HepG2 (cell line): ENCODE measurements around the gene SEPTIN3. TPM values are rescaled to one million over a fixed set of nuclear protein-coding genes. Genes with fewer than 3 reads are reported as not detected.

Source experiments
- ATAC-seq: fragments of 200-7000 bp; cut with Tn5 transposase; 3 replicates; pipeline ENCODE4 v1.9.1; 2020; ENCODE audit warnings: mild to moderate bottlenecking, moderate library complexity
- BruUV-seq: library from RNA; stranded (reverse); fragments of 400-500 nt; replicated peaks from 2 replicates; lab custom pipeline; 2021; lab: Mats Ljungman, UMichigan
- CTCF ChIA-PET: fragments of 300-600 bp; formaldehyde crosslinking; extraction: SDS; loops from one replicate; lab custom pipeline; 2021; ENCODE audit warnings: low total read pairs, inconsistent platforms, low intra/inter-chr PET ratio; lab: Yijun Ruan, JAX
- POLR2A ChIA-PET: fragments of 350-600 bp; sonication (Branson Sonifier 250); formaldehyde crosslinking; loops from one replicate; lab custom pipeline; 2020; ENCODE audit warnings: antibody characterized with exemption, inconsistent platforms; lab: Yijun Ruan, JAX
- DNase-seq: peaks from one replicate; pipeline ENCODE4 v3.0.0-alpha.2; 2015; ENCODE audit warnings: low spot score
- FAIRE-seq: peaks from 3 replicates; lab custom pipeline; 2011; peaks lifted over from hg19 to GRCh38; lab: Jason Lieb, UNC
- H2AFZ ChIP-seq: one replicate; pipeline ENCODE4 v1.6.1; 2011; ENCODE audit warnings: low read length, inconsistent platforms
- H3K27ac ChIP-seq: fragments of 300-600 bp; 3 replicates; pipeline ENCODE4 v1.8.0; 2011; ENCODE audit warnings: mixed run types, mild to moderate bottlenecking, mixed read lengths, low read length, inconsistent platforms; ENCODE audit not compliant: insufficient read depth; ENCODE audit errors: extremely low read length
- H3K27me3 ChIP-seq, 2 experiments: fragments of 200-600 bp in 1 of 2; 2 replicates in 1 of 2; 3 replicates in 1 of 2; pipeline versions ENCODE4 v1.6.0 to v1.8.0; 2011; ENCODE audit warnings: low read length in 2 of 2, mild to moderate bottlenecking in 2 of 2, moderate library complexity in 2 of 2, inconsistent platforms in 1 of 2; ENCODE audit not compliant: insufficient read depth in 2 of 2, control insufficient read depth in 1 of 2
- H3K36me3 ChIP-seq, 2 experiments: fragments of 200-600 bp in 1 of 2; replicated peaks in 1 of 2; 2 replicates in 1 of 2; 3 replicates in 1 of 2; pipeline versions ENCODE4 v1.5.1 to v1.8.0; 2011; ENCODE audit warnings: low read length in 2 of 2, inconsistent platforms in 1 of 2; ENCODE audit not compliant: insufficient read depth in 2 of 2, control insufficient read depth in 1 of 2
- H3K4me1 ChIP-seq: 2 replicates; pipeline ENCODE4 v1.5.1; 2012; ENCODE audit warnings: low read length, inconsistent platforms; ENCODE audit not compliant: insufficient read depth
- H3K4me2 ChIP-seq: 2 replicates; pipeline ENCODE4 v1.6.0; 2011; ENCODE audit warnings: low read depth, low read length, inconsistent platforms
- H3K4me3 ChIP-seq, 3 experiments: fragments of 200-600 bp in 1 of 3; sonication (generic), shearing (Covaris generic) in 1 of 3; replicated peaks in 1 of 3; 2 replicates each; pipeline ENCODE4 v1.5.1; 2011 to 2016; ENCODE audit warnings: low read length in 3 of 3, inconsistent platforms in 2 of 3, low read depth in 2 of 3, mild to moderate bottlenecking in 2 of 3, control low read depth in 1 of 3, mixed read lengths in 1 of 3; ENCODE audit not compliant: insufficient read depth in 1 of 3
- H3K79me2 ChIP-seq: one replicate; pipeline ENCODE4 v1.6.1; 2011; ENCODE audit warnings: low read length, inconsistent platforms; ENCODE audit not compliant: insufficient read depth
- H3K9ac ChIP-seq: 2 replicates; pipeline ENCODE4 v1.6.0; 2011; ENCODE audit warnings: mild to moderate bottlenecking, low read depth, low read length, inconsistent platforms; ENCODE audit not compliant: insufficient read depth
- H3K9me3 ChIP-seq: 2 replicates; pipeline ENCODE4 v1.5.1; 2012; ENCODE audit warnings: mild to moderate bottlenecking, low read length
- H4K20me1 ChIP-seq: 2 replicates; pipeline ENCODE4 v1.6.0; 2011; ENCODE audit warnings: inconsistent platforms, mild to moderate bottlenecking, low read length, moderate library complexity; ENCODE audit not compliant: insufficient read depth
- GPN1 ChIP-seq: sonication (generic); formaldehyde crosslinking; IDR thresholded peaks from 2 replicates; pipeline ENCODE4 v1.5.1; 2020; ENCODE audit warnings: missing genetic modification reagents, borderline replicate concordance
- NFE2L2 ChIP-seq: fragments of 150-350 bp; IDR thresholded peaks from 2 replicates; pipeline ENCODE4 v1.6.1; 2014; ENCODE audit warnings: low read length
- PTBP1 ChIP-seq: fragments of 200-400 bp; formaldehyde crosslinking; IDR thresholded peaks from 2 replicates; pipeline ENCODE4 v1.6.1; 2018; ENCODE audit warnings: low read length, low read depth; ENCODE audit not compliant: poor library complexity, severe bottlenecking
- RXRB ChIP-seq: IDR thresholded peaks from 2 replicates; pipeline ENCODE4 v1.6.1; 2016; ENCODE audit warnings: borderline replicate concordance, missing genetic modification reagents, missing compliant biosample characterization
- ZBTB33 ChIP-seq: sonication (generic); formaldehyde crosslinking; IDR thresholded peaks from 2 replicates; pipeline ENCODE4 v1.4.0; 2020; ENCODE audit warnings: missing genetic modification reagents
- ZFAT ChIP-seq: sonication (generic); formaldehyde crosslinking; conservative IDR thresholded peaks from 2 replicates; pipeline ENCODE4 v1.8.1; 2023; ENCODE audit warnings: missing genetic modification reagents, inconsistent platforms
- ZNF253 ChIP-seq: sonication (generic); formaldehyde crosslinking; IDR thresholded peaks from 2 replicates; pipeline ENCODE4 v1.8.0; 2022; ENCODE audit warnings: mild to moderate bottlenecking, missing genetic modification reagents, borderline replicate concordance
- ZNF282 ChIP-seq: fragments of 450-650 bp; IDR thresholded peaks from 2 replicates; pipeline ENCODE4 v1.6.1; 2018; ENCODE audit not compliant: partially characterized antibody
- ZSCAN29 ChIP-seq: sonication (generic); formaldehyde crosslinking; conservative IDR thresholded peaks from 2 replicates; pipeline ENCODE4 v1.4.0; 2020; ENCODE audit warnings: mild to moderate bottlenecking, missing genetic modification reagents
- WGBS: methylation state at CpG from one replicate; pipeline ENCODE4 v1.1.6; 2017; ENCODE audit warnings: low lambda C conversion rate; 5-methylcytosine and 5-hydroxymethylcytosine counted together
- in situ Hi-C: cut with HindIII; loops from 2 replicates; pipeline ENCODE4 v1.10.0; 2017; ENCODE audit warnings: low pct_unique_long_range_greater_than_20kb; ENCODE audit not compliant: extremely low pct_ligation_motif_present
- intact Hi-C: fragments of 100-400 bp; cut with micrococcal nuclease; formaldehyde crosslinking; loops from one replicate; pipeline ENCODE4 v1.10.0; 2022; ENCODE audit not compliant: unreplicated experiment
- polyA plus RNA-seq, 8 experiments: library from polyadenylated mRNA; depleted of rRNA in 3 of 8; stranded (reverse) in 7 of 8; unstranded in 1 of 8; fragments of >200 nt; fragmentation: Illumina TruSeq in 4 of 8; extraction: Trizol in 4 of 8; gene quantifications; 2 replicates each; pipeline versions ENCODE4 v1.2.1 to v1.2.3, GENCODE V29; 2011 to 2016; ENCODE audit warnings: low read depth in 4 of 8, missing spikeins in 1 of 8, mixed read lengths in 1 of 8; ENCODE audit not compliant: insufficient read depth in 1 of 8
- total RNA-seq, 5 experiments: library from RNA; depleted of rRNA; stranded (reverse); fragments of >200 nt; fragmentation: Illumina TruSeq; extraction: Trizol; gene quantifications; 2 replicates each; pipeline ENCODE4 v1.2.3, GENCODE V29; 2016; ENCODE audit warnings: low read depth in 1 of 5

The SEPTIN3 gene
- total and polyA plus RNA-seq, 2 of the 13 experiments (the other 11 are each of a cell fraction or from before 2014, with no cell fraction given), result 0.04 TPM; not detected in 1

GRCh38 chr22:41978732-41979131 is 9.5 kb downstream of the SEPTIN3 start:
- Histone ChIP-seq H3K4me1 (0 out of 2 replicates have a peak, but pooled peaks cover 5% of the 10 kb centered on the region), H3K36me3 (no peaks in the 10 kb centered on the region)
- POLR2A ChIA-PET, result no interaction called here
- TF ChIP-seq GPN1 (CRISPR knock-in tag), result no peak
- no peak for TF ChIP-seq ZNF253 (CRISPR knock-in tag)
- no peak for TF ChIP-seq RXRB (CRISPR knock-in tag)
- TF ChIP-seq PTBP1, result no peak
- TF ChIP-seq ZSCAN29 (CRISPR knock-in tag), result no peak
- no peak for TF ChIP-seq ZNF282
- no peak for TF ChIP-seq ZBTB33 (CRISPR knock-in tag)
- TF ChIP-seq NFE2L2, result no peak
- TF ChIP-seq ZFAT (CRISPR knock-in tag), result no peak
- TF ChIP-seq, all 625 proteins: peak for 0
- Histone ChIP-seq H3K4me2 (no peak overlapping the region), H3K9ac (no peak overlapping the region), H3K27me3 (peaks cover 5 to 59% of the 10 kb centered on the region in 2 experiments), H3K9me3 (no peaks in the 10 kb centered on the region), H3K79me2 (no peaks in the 10 kb centered on the region), H4K20me1 (no peaks in the 10 kb centered on the region), H2AFZ (no peak overlapping the region), H3K27ac (no peak overlapping the region), H3K4me3 (no peak overlapping the region)
- in situ Hi-C loops, result no loop called here
- DNase-seq (no peak), ATAC-seq (no peak), FAIRE-seq (no peak)
- CTCF ChIA-PET, result no interaction called here
- no CpG with 5 or more reads among the region's 1 CpG for WGBS
- no TSS peak for BruUV-seq
- intact Hi-C loops, result no loop called here
